ENCODE measurements around the gene OR1I1.

Gene OR1I1

GRCh38 chr19:15099017-15099582 lies 17.1 kb downstream of the OR1I1 start:
- DNase-seq = no peak

- DNase-seq = no peak
Observed at GRCh38 chr19:15101479-15102082, 19.6 kb downstream of the OR1I1 start.

- no peak for DNase-seq
Observed at GRCh38 chr19:15104003-15104402, 22.0 kb downstream of the OR1I1 start.

GRCh38 chr19:15104411-15104810 lies 22.4 kb downstream of the OR1I1 start:
- DNase-seq = no peak

- DNase-seq = no peak
Observed at GRCh38 chr19:15105044-15105443, 23.0 kb downstream of the OR1I1 start.

DNA sequence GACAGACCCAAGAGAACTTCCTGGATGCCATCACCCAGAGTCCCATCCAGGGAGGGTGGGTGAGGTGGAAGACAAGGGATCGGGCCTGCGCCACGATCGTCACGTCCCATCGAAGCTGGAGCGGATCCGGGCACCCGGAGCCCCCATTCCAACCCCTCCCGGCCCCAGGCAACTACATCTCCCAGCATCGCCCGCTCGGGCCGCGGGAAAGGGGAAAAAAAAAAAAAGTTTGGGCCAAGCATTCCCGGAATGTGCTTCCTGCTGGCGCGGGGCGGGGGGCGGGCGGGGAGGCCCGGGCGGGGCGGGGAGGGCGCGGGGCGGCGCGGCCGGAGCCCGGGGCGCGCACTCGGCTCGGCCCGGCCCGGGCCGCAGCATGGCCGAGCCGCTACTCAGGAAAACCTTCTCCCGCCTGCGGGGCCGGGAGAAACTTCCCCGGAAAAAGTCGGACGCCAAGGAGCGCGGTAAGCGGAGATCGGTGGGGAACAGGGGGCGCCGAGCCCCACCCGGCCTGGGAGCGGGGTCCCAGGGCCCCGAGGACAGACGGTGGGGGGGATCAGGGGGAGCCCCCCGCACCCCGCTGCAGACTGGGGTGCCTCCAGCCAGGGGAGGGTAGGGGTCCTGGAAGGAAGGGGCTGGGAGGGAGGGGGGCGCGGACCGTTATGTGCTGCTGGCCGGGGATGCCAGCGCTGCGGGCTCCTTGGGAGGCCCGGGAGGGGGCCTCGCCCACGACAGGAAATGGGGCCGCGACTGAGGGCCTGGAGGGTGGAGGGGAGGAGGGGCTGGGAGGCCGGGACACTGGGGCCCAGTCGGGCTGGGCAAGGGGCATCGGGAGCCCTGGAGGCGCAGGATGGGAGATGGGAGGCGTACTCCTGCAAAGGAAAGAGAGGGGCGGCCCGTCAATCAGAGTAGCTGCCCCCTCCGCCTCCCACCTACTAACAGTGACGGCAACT lies 25.3 kb downstream of the OR1I1 start, which contains the start of gene SYDE1:
Gene SYDE1 (plus strand): TSS at position 341 of the 950 bp plus-strand sequence. CDS start 33 bp downstream, at position 374.
- DNase-seq = no peak

GRCh38 chr19:15108145-15108844 lies 26.3 kb downstream of the OR1I1 start:
- no peak for DNase-seq

GRCh38 chr19:15108845-15109767 lies 27.1 kb downstream of the OR1I1 start:
- no peak for DNase-seq

DNA sequence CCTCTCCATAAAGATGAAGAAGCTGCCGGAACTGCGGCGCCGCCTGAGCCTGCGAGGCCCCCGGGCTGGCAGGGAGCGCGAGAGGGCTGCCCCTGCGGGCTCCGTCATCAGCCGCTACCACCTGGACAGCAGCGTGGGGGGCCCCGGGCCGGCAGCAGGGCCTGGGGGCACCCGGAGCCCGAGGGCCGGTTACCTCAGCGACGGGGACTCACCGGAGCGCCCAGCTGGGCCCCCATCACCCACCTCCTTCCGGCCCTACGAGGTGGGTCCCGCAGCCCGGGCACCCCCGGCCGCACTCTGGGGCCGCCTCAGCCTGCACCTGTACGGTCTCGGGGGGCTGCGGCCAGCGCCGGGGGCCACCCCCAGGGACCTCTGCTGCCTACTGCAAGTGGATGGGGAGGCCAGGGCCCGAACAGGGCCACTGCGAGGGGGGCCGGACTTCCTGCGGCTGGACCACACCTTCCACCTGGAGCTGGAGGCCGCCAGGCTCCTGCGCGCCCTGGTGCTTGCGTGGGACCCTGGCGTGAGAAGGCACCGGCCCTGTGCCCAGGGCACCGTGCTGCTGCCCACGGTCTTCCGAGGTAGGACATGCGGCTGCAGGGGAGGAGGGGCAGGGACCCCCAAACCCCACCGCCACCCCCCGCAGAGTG lies 27.9 kb downstream of the OR1I1 start:
- DNase-seq = no peak

DNA sequence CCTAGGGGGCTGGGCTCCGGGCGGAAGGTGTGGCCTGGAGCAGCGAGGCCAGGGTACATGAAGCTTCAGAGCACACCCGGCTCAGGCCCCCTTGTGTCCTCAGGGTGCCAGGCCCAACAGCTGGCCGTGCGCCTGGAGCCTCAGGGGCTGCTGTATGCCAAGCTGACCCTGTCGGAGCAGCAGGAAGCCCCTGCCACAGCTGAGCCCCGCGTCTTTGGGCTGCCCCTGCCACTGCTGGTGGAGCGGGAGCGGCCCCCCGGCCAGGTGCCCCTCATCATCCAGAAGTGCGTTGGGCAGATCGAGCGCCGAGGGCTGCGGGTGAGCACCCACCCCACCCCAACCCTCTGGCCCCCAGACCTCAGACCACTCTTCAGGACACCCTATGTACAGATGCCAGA lies 28.4 kb downstream of the OR1I1 start:
- no peak for DNase-seq

DNA sequence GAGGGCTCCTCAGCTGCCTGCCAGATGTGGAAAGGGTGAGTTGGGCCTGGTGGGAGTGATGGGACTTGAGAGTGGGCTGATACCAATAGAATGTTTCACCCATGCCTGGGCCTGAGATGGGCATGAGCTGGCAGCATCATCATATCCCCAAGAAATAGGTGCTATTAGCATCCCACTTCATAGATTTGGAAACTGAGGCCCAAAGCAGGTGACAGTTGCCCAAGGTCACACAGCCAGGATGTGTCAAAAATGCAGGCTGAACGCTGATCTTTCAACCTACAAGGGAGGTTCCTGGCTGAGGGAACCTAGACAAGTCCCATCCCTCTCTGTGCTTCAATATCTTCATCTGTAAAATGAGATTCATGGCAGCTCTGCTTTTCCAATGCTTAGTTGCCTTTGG lies 29.7 kb downstream of the OR1I1 start:
- DNase-seq = no peak

DNA sequence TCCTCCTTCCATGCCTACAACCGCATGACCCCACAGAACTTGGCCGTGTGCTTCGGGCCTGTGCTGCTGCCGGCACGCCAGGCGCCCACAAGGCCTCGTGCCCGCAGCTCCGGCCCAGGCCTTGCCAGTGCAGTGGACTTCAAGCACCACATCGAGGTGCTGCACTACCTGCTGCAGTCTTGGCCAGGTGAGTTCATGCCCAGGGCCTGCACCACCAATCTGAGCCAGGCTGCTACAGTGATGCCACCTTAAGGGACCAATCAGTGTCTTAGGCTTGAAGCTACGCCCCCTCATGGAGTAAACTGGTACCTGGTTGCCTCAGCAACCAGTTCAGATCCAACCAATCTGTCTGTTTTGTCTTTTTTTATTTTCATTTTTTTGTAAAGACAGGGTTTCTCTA lies 30.4 kb downstream of the OR1I1 start:
- no peak for DNase-seq

- no peak for DNase-seq
Observed at GRCh38 chr19:15113245-15114152, 31.5 kb downstream of the OR1I1 start.

GRCh38 chr19:15114153-15114540 lies 32.1 kb downstream of the OR1I1 start:
- DNase-seq = no peak

DNA sequence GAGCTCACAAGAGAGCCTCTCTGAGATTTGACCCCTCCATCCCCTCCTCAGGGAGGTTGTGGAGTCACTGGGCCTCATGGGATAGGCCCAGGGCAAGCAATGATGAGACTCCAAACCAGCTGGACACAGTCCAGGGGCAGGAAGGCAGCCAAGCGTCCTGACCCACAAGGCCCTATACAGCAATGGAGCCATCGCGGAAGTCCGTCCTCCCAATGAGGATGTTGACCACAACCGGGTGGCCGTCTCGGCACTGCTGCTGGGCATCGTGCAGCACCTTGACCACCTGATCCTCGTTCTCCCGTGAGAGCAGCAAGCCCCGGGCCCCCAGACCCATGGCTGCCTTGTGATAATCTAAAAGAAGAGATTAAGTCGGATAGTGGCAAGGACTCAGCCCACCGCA lies 33.1 kb downstream of the OR1I1 start:
- no peak for DNase-seq

DNA sequence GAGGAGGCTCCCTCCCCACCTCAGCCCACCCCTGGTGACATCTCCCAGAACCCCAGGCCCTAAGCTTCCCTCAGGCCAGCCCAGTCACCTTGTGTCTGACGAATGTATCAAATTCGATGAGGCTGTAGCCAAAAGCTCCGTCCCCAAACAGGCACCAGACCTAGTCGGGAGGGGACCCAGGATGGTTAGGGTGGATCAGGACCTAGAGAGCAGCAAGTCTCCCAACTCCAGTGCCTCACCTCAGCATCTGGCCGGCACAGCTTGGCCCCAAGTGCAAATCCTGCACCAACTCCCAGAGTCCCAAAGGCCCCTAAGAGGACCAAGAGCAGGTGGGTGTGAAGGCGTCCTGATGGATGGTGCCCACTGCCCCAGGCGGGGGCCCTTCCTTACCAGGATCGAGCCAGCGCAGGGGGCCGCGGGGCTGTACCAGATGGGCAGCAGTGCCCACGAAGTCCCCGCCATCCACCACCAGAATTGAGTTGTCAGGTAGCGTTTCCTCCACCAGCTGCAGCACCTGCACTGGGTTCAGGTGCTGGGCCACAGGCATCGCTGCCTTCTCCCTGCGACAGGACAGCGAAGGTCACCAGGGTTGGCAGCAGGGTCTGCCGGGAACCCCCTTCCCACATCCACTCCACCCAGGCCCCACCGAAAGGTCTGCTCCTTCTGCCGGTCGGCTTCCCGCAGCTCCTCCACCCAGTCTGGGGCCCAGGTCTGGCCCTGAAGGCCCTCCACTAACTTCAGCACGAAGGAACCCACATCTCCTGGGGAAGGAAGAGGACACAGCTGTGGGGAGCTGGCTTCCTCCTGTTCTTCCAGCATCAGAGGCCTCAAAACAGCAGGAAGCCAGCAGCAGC lies 34.0 kb downstream of the OR1I1 start:
- no peak for DNase-seq

GRCh38 chr19:15116856-15117255 lies 34.8 kb downstream of the OR1I1 start:
- no peak for DNase-seq

DNA sequence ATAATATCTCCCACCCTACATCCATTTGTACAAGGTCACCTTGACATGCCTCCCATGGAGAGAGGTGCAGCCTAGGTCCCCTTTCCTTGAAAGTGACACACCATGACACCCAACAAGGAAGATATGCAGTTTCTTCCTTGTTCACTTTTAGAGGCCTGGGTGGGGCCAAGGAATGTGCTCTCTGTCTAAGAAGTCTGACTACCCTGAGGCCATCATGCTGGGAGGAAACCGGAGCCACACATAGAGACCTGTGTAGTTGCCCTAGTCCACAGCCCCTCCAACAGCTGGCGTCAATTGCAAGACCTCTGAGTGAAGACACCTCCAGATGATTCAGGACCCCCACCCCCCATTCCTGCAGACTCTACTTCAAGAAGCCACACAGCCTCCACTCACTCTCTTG lies 36.2 kb downstream of the OR1I1 start:
- no peak for DNase-seq

DNA sequence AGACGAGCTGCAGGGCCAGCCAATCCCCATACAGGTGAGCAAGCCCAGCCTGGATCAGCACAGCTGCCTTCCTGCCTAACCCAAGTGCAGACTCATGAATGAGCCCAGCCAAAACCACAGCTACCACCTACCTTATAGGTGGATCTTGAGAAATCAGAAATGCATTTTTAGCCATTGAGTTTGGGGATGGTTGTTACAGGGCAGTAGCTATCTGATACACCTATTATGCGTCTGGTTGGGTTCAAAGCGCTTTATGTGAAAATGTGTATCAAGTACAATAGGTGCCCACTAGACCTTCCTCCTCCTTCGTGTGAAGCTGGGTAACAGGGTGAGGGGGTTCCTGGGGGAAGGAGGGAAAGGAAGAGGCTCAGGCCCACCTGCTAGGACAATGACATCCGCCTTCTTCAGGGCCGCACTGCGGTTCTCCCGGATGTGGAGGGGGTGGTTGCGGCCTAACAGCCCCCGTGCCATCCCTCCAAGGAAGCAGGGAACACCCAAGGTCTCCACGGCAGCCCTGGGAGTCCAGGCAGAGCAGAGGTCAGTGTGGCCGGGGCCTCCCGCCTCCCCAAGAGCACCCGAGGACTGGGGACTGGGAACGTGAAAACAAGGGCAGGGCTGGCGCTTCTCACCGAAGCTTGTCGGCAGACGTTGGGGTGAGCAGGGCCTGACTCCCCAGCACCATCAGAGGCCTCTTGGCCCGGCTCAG lies 36.9 kb downstream of the OR1I1 start:
- DNase-seq = no peak
